Ishikawa (cell line): ENCODE measurements around the gene OTUB1.
A peak's percentile ranks its signal among the peaks of the same experiment; 100 is the strongest.

Experiments used
- CEBPB ChIP-seq: IDR thresholded peaks from 2 replicates; pipeline ENCODE4 v1.6.1; 2012
- CREB1 ChIP-seq: IDR thresholded peaks from 2 replicates; pipeline ENCODE4 v1.6.1; 2012; ENCODE audit warnings: low read depth
- EGR1 ChIP-seq: IDR thresholded peaks from 2 replicates; pipeline ENCODE4 v1.6.1; 2012
- EP300 ChIP-seq: IDR thresholded peaks from 2 replicates; pipeline ENCODE4 v1.6.1; 2012; ENCODE audit warnings: borderline replicate concordance
- FOXM1 ChIP-seq: IDR thresholded peaks from 2 replicates; pipeline ENCODE4 v1.6.1; 2012; ENCODE audit warnings: low read depth, borderline replicate concordance
- MAX ChIP-seq: IDR thresholded peaks from 2 replicates; pipeline ENCODE4 v1.6.1; 2012
- NFIC ChIP-seq: IDR thresholded peaks from 2 replicates; pipeline ENCODE4 v1.6.1; 2012
- RAD21 ChIP-seq: IDR thresholded peaks from 2 replicates; pipeline ENCODE4 v1.6.1; 2012; ENCODE audit warnings: low read depth
- REST ChIP-seq: IDR thresholded peaks from 2 replicates; pipeline ENCODE4 v1.6.1; 2012; ENCODE audit warnings: low read depth, mild to moderate bottlenecking
- TAF1 ChIP-seq: IDR thresholded peaks from 2 replicates; pipeline ENCODE4 v1.6.1; 2012; ENCODE audit warnings: low read depth, mild to moderate bottlenecking
- TCF12 ChIP-seq: IDR thresholded peaks from 2 replicates; pipeline ENCODE4 v1.6.1; 2012; ENCODE audit warnings: low read depth
- TEAD4 ChIP-seq: IDR thresholded peaks from 2 replicates; pipeline ENCODE4 v1.6.1; 2012
- USF1 ChIP-seq: IDR thresholded peaks from 2 replicates; pipeline ENCODE4 v1.6.1; 2012
- YY1 ChIP-seq: IDR thresholded peaks from 2 replicates; pipeline ENCODE4 v1.6.1; 2012; ENCODE audit warnings: low read depth
- ZBTB7A ChIP-seq: IDR thresholded peaks from 2 replicates; pipeline ENCODE4 v1.6.1; 2012; ENCODE audit warnings: low read depth

Gene OTUB1

GRCh38 chr11:64005691-64006090 lies 19.5 kb downstream of the OTUB1 start:
- TF ChIP-seq TEAD4, result no peak
- TF ChIP-seq TCF12, result no peak
- TF ChIP-seq TAF1, result no peak
- TF ChIP-seq REST, result no peak
- no peak for TF ChIP-seq CREB1
- TF ChIP-seq FOXM1, result no peak
- no peak for TF ChIP-seq EGR1
- TF ChIP-seq CEBPB, result no peak
- no peak for TF ChIP-seq MAX
- no peak for TF ChIP-seq USF1
- TF ChIP-seq NFIC, result no peak
- TF ChIP-seq EP300, result no peak
- TF ChIP-seq ZBTB7A, result no peak; the same call in 1 of the 2 replicates
- TF ChIP-seq RAD21, result no peak
- TF ChIP-seq YY1, result no peak

- TF ChIP-seq EGR1, result no peak
- TF ChIP-seq RAD21, result no peak
- TF ChIP-seq EP300, result no peak
- no peak for TF ChIP-seq YY1
- no peak for TF ChIP-seq CEBPB
- TF ChIP-seq TAF1, result no peak
- TF ChIP-seq TEAD4, result no peak
- no peak for TF ChIP-seq CREB1
- no peak for TF ChIP-seq MAX
- TF ChIP-seq USF1, result no peak
- TF ChIP-seq NFIC, result no peak
- no peak for TF ChIP-seq ZBTB7A
- no peak for TF ChIP-seq REST
- TF ChIP-seq TCF12, result no peak
- TF ChIP-seq FOXM1, result no peak
These were observed 20.2 kb downstream of the OTUB1 start for GRCh38 chr11:64006398-64006797.

GRCh38 chr11:64007160-64007628 lies 21.0 kb downstream of the OTUB1 start:
- TF ChIP-seq MAX, result peak; percentile 89
- peak; percentile 40; the same call in 1 of the 2 replicates for TF ChIP-seq YY1
- TF ChIP-seq TCF12, result no peak
- TF ChIP-seq RAD21, result no peak
- peak; percentile 61 for TF ChIP-seq USF1
- TF ChIP-seq FOXM1, result no peak
- no peak for TF ChIP-seq CREB1
- no peak for TF ChIP-seq EP300
- no peak for TF ChIP-seq CEBPB

- TF ChIP-seq ZBTB7A (peak; percentile 95), MAX (0 out of 2 replicates have a peak, but pooled peaks have one; percentile 8), RAD21 (no peak), YY1 (no peak), NFIC (peak; percentile 58; the same call in 1 of the 2 replicates), TAF1 (no peak), TCF12 (peak; percentile 55; the same call in 1 of the 2 replicates), EP300 (peak; percentile 23), EGR1 (no peak), USF1 (0 out of 2 replicates have a peak, but pooled peaks have one; percentile 30), CREB1 (no peak), CEBPB (no peak)
These were observed 21.5 kb downstream of the OTUB1 start for GRCh38 chr11:64007629-64008282.
